ENCODE results near the gene MAPT. TPM values are rescaled to one million over a fixed set of nuclear protein-coding genes. Genes with fewer than 3 reads are reported as not detected.
A peak's percentile ranks its signal among the peaks of the same experiment; 100 is the strongest.

Gene MAPT
- total and polyA plus RNA-seq, 2 of the 13 experiments (the other 11 are each of a cell fraction or from before 2014, with no cell fraction given) = 2.1 to 2.8 TPM

- TF ChIP-seq NR3C1 (CRISPR knock-in tag; IDR thresholded peaks at IDR 0.05) (no peak), TCF7L2 (IDR thresholded peaks at IDR 0.05; ENCODE audit: low read depth, low read length) (no peak), SRF (IDR thresholded peaks at IDR 0.05; ENCODE audit: low read depth, low read length) (no peak), ZC3H13 (CRISPR knock-in tag; IDR thresholded peaks at IDR 0.05) (no peak), ZNF232 (CRISPR knock-in tag; IDR thresholded peaks at IDR 0.05; ENCODE audit: borderline replicate concordance) (no peak; the same call in 1 of the 2 replicates), DNMT1 (CRISPR knock-in tag; IDR thresholded peaks at IDR 0.05) (peak; percentile 71; the same call in 1 of the 2 replicates), KMT2A (CRISPR knock-in tag; IDR thresholded peaks at IDR 0.05) (no peak; the same call in 1 of the 2 replicates), ZNF709 (CRISPR knock-in tag; IDR thresholded peaks at IDR 0.05) (no peak), ZFP1 (CRISPR knock-in tag; IDR thresholded peaks at IDR 0.05) (no peak), RBM39 (IDR thresholded peaks at IDR 0.05; ENCODE audit: low read depth, low read length, poor library complexity, severe bottlenecking) (no peak), WIZ (CRISPR knock-in tag; IDR thresholded peaks at IDR 0.05) (peak; percentile 78; the same call in 1 of the 2 replicates), KAT2B (IDR thresholded peaks at IDR 0.05; ENCODE audit: borderline replicate concordance, low read depth, low read length) (0 out of 2 replicates have a peak, but pooled peaks have one; percentile 35), ZC3H4 (CRISPR knock-in tag; IDR thresholded peaks at IDR 0.05; ENCODE audit: borderline replicate concordance) (no peak), NFKBIZ (CRISPR knock-in tag; IDR thresholded peaks at IDR 0.05) (0 out of 2 replicates have a peak, but pooled peaks have one; percentile 45), TRIM24 (CRISPR knock-in tag; IDR thresholded peaks at IDR 0.05) (no peak)
- TF ChIP-seq, protein P1, sequence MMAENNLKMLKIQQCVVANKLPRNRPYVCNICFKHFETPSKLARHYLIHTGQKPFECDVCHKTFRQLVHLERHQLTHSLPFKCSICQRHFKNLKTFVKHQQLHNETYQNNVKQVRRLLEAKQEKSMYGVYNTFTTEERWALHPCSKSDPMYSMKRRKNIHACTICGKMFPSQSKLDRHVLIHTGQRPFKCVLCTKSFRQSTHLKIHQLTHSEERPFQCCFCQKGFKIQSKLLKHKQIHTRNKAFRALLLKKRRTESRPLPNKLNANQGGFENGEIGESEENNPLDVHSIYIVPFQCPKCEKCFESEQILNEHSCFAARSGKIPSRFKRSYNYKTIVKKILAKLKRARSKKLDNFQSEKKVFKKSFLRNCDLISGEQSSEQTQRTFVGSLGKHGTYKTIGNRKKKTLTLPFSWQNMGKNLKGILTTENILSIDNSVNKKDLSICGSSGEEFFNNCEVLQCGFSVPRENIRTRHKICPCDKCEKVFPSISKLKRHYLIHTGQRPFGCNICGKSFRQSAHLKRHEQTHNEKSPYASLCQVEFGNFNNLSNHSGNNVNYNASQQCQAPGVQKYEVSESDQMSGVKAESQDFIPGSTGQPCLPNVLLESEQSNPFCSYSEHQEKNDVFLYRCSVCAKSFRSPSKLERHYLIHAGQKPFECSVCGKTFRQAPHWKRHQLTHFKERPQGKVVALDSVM (CRISPR knock-in tag; IDR thresholded peaks at IDR 0.05) = no peak; the same call in none of the 2 replicates
- TF ChIP-seq, protein P2, sequence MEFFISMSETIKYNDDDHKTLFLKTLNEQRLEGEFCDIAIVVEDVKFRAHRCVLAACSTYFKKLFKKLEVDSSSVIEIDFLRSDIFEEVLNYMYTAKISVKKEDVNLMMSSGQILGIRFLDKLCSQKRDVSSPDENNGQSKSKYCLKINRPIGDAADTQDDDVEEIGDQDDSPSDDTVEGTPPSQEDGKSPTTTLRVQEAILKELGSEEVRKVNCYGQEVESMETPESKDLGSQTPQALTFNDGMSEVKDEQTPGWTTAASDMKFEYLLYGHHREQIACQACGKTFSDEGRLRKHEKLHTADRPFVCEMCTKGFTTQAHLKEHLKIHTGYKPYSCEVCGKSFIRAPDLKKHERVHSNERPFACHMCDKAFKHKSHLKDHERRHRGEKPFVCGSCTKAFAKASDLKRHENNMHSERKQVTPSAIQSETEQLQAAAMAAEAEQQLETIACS (CRISPR knock-in tag; IDR thresholded peaks at IDR 0.05) = no peak
- TF ChIP-seq, protein P3, sequence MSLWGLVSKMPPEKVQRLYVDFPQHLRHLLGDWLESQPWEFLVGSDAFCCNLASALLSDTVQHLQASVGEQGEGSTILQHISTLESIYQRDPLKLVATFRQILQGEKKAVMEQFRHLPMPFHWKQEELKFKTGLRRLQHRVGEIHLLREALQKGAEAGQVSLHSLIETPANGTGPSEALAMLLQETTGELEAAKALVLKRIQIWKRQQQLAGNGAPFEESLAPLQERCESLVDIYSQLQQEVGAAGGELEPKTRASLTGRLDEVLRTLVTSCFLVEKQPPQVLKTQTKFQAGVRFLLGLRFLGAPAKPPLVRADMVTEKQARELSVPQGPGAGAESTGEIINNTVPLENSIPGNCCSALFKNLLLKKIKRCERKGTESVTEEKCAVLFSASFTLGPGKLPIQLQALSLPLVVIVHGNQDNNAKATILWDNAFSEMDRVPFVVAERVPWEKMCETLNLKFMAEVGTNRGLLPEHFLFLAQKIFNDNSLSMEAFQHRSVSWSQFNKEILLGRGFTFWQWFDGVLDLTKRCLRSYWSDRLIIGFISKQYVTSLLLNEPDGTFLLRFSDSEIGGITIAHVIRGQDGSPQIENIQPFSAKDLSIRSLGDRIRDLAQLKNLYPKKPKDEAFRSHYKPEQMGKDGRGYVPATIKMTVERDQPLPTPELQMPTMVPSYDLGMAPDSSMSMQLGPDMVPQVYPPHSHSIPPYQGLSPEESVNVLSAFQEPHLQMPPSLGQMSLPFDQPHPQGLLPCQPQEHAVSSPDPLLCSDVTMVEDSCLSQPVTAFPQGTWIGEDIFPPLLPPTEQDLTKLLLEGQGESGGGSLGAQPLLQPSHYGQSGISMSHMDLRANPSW (CRISPR knock-in tag; IDR thresholded peaks at IDR 0.05; ENCODE audit: borderline replicate concordance) = no peak
- TF ChIP-seq, protein P4, sequence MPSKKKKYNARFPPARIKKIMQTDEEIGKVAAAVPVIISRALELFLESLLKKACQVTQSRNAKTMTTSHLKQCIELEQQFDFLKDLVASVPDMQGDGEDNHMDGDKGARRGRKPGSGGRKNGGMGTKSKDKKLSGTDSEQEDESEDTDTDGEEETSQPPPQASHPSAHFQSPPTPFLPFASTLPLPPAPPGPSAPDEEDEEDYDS (CRISPR knock-in tag; IDR thresholded peaks at IDR 0.05) = no peak
- TF ChIP-seq, protein P5, sequence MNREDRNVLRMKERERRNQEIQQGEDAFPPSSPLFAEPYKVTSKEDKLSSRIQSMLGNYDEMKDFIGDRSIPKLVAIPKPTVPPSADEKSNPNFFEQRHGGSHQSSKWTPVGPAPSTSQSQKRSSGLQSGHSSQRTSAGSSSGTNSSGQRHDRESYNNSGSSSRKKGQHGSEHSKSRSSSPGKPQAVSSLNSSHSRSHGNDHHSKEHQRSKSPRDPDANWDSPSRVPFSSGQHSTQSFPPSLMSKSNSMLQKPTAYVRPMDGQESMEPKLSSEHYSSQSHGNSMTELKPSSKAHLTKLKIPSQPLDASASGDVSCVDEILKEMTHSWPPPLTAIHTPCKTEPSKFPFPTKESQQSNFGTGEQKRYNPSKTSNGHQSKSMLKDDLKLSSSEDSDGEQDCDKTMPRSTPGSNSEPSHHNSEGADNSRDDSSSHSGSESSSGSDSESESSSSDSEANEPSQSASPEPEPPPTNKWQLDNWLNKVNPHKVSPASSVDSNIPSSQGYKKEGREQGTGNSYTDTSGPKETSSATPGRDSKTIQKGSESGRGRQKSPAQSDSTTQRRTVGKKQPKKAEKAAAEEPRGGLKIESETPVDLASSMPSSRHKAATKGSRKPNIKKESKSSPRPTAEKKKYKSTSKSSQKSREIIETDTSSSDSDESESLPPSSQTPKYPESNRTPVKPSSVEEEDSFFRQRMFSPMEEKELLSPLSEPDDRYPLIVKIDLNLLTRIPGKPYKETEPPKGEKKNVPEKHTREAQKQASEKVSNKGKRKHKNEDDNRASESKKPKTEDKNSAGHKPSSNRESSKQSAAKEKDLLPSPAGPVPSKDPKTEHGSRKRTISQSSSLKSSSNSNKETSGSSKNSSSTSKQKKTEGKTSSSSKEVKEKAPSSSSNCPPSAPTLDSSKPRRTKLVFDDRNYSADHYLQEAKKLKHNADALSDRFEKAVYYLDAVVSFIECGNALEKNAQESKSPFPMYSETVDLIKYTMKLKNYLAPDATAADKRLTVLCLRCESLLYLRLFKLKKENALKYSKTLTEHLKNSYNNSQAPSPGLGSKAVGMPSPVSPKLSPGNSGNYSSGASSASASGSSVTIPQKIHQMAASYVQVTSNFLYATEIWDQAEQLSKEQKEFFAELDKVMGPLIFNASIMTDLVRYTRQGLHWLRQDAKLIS (CRISPR knock-in tag; IDR thresholded peaks at IDR 0.05) = no peak
Measured at GRCh38 chr17:46002311-46002972, 108.1 kb downstream of the MAPT start (continued).

All from HepG2 (cell line).